ENCODE data around the gene MT3.

The MT3 gene

DNA sequence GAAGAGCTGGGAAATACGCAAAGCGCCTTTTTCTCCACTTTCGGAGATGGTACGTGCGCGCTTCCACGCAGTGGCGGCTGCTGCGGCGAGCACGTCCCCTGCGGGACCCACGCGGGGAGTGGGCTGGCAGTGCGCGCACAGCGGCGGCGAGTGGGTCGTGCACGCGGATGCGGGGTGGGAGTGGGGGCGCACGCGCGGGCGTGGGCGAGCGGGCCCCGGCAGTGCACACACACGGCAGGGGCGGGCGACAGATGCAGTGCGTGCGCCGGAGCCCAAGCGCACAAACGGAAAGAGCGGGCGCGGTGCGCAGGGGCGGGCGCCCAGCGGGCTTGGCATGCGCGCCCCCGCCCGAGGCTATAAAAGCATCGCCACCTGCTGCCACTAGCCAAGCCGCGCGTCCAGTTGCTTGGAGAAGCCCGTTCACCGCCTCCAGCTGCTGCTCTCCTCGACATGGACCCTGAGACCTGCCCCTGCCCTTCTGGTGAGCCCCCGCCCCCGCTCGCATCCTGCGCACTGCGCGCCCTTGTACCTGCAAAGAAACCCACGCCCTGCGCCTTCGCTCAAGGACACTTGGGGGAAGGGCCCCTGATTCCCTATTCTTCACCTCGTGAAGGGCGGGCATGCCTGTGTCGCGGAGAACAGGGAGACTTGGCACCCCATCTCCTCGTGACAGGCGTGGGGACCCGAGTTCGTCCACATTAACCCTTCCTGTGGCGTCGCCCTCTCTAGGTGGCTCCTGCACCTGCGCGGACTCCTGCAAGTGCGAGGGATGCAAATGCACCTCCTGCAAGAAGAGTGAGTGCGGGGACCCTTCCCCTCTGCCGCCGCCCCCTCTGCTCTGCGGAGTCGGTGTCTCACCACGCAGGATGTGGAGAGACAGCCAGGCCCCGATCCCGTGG is at the start of gene MT3:
MT3 (plus strand) TSS at position 388 of the 899 bp plus-strand sequence; CDS start at position 451, 63 bp downstream.
- DNase-seq = no peak

DNA sequence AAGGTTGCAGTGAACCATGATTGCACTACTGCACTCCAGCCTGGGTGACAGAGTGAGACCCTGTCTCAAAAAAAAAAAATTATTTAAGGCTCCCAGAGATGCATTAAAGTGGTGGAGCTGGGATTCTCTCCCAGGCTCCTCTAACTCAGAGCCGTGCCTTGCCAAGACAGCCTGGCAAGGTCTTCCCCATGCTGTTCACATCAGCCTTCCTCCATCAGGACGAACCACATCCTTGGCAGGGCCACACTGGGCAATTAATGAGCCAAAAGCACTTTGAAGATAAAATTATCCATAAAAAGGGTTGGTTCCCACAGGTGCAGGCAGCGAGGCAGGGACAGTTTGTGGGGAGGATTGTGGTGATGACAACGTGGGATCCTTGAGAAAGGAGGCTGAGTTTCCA is 49.7 kb upstream of the MT3 start:
- DNase-seq = no peak

DNA sequence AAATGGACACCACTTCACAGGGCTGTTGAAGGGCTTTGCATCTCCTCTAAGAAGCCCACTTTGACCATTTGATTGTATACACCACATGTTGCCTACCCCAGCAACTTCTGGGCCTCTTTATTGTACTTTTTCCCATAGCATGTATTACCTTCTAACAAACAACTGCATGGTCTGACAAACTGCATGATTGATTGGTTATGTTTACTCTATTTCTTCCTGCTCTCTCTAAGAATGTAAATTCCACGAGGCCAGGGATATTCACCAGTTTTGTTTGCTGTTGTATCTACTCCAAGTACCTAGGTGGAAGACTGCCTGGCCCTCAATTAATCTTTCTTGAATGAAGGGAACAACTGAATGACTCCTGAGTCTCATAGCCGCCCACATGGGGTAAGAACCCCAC is 47.3 kb upstream of the MT3 start:
- DNase-seq = no peak

GRCh38 chr16:56547120-56547948 is 42.0 kb upstream of the MT3 start:
- DNase-seq = no peak

DNA sequence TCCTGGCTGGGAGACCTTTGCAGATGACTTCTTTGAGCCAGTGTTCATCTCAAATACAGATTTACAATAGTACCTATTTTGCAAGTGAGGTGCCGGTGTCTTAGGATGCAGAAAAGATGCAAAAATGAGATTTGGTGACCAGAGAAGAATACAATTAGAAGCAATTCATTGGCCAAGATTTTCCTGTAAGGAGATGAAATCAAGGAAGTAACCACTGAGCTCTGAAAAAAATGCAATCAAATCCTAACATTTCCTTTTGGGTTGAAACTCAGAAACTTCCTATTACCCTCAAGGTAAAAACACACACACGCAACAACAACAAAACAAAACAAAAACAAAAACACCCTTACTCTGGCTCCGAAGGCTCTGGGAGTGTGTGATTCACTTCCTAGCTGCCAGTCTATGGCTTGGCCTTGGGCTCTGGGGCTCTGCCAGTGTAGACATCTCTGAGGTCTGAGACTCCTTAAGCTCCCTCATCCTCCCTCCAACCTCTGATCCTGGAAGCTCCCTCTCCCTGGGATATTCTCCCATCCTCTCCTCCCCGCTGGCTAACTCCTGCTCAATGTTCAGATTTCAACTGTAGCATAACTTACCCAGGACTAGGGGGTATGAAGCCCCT is 41.3 kb upstream of the MT3 start:
- no peak for DNase-seq

DNA sequence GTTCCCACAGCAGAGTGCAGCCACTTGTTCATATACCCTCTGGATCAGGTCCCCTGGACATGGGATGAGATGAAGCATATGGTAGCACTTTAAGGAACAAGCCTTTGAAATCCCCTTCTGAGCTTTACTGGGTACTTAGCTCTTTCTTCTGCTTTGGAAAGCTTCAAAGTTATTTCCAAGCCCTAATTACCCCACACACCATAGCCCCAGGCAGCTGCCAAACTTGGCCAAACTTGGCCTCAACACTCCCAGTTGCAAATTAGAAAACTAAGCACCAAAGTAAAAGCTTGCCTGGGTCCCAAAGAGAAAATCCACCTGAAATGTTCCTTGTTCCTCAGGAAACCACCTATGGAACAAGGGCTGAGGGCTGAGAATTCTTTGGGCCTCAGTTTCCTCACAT is 40.2 kb upstream of the MT3 start:
- DNase-seq = no peak

GRCh38 chr16:56549744-56550385 is 39.5 kb upstream of the MT3 start:
- no peak for DNase-seq

GRCh38 chr16:56551796-56552738 is 37.3 kb upstream of the MT3 start:
- no peak for DNase-seq

DNA sequence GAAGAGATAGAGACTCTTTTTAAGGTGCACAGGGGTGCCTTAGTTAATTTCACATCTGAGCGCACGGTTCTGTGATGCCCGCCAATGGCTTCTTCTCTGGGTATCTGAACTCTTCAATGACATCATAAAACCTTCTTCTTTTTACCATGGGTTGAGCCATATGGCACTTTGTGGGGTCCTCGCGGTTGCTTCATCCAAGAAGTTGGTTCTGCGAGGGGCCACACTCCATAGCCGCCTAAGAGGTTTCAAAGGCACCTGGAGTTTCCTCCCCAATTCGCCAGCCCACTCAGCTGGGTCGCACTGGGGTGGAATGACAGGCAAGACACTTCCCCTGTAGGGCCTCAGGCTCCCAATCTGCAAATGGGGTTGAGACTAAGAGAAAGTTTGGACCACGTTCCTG is 34.9 kb upstream of the MT3 start:
- DNase-seq = no peak

DNA sequence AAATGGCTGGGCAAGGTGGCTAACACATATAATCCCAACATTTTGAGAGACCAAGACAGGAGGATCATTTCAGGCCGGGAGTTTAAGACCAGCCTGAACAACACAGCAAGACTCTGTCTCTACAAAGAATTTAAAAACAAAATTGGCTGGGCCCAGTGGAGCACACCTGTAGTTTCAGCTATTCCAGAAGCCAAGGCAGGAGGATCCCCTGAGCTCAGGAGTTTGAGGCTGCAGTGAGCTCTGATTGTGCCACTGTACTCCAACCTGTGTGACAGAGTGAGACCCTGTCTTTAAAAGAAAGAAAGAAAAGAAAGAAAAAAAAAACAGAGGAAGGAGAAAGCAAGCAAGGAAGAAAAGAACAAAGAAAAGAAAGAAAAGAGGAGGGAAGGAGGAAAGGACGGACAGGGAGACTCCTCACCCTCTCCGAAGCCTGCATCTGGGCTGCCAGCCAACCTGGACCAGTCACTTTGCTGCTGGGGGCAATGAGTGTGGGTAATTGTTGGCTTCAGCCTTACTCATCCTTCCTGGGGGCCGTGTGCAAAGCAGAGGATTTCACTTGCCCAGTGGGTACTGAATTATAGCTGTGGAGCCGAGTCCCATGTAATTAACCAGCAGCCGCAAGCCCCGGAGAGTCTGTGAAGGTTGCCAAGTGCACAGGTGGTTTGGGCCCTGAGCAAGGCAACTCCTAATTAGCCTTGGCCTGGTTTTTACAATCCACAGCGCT is 31.1 kb upstream of the MT3 start:
- DNase-seq = no peak

GRCh38 chr16:56559109-56559508 is 30.2 kb upstream of the MT3 start:
- DNase-seq = no peak

DNA sequence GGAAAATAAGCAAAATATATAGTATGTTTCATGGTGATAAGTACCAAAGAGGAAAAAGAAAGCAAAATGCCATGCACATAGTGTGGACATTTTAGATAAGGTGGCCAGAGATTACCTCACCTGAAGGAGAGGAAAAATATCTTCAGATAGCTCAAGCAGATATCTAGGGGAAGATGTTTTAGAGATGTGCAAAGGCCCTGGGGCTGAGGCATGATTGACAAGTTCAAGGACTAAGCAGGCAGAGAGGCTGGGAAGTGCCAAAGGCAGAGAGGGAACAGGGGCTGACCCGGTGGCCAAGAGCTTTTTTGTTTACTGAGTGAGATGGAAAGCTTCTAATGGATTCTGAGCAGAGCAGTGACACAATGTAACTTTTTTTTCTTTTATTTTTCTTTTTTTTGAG is 28.9 kb upstream of the MT3 start:
- DNase-seq = no peak

GRCh38 chr16:56561126-56561525 is 28.2 kb upstream of the MT3 start:
- no peak for DNase-seq

DNA sequence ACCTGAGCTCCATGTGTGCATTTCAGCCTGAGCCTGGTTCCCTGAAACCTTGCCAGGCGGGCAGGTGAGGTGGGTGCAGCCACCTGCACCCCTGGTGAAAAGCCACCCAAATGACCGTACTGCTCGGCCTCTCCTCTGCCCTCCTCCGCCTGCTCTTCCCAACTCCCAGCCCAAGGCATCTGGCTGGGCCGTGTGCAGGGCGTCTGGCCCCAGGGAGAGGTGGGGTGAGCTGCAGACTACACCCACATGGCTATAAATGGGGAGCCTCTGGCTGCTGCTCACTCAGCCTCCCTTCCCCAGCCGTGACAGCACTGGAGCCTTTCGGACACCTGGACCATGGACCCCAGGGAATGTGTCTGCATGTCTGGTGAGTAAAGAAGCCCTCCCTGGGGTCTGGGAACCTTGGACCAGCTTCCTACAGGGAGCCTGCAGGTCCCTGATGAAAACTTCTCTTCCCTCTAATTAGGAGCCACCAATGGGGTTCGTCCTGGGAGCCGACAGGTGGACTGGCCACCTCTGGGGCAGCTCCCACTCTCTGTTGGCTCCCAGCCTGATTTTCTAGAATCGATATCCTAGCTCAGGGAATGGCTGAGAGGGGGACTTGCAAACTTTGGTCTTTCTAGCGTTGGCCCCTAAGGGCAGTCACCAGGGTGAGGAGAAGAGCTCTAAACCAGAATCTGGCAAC is 24.4 kb upstream of the MT3 start, which contains the start of gene MT4:
MT4 (plus strand) TSS at position 281 of the 685 bp plus-strand sequence; CDS start at position 337, 56 bp downstream.
- no peak for DNase-seq

- DNase-seq = no peak
These were observed 19.4 kb upstream of the MT3 start for GRCh38 chr16:56569971-56570370.

DNA sequence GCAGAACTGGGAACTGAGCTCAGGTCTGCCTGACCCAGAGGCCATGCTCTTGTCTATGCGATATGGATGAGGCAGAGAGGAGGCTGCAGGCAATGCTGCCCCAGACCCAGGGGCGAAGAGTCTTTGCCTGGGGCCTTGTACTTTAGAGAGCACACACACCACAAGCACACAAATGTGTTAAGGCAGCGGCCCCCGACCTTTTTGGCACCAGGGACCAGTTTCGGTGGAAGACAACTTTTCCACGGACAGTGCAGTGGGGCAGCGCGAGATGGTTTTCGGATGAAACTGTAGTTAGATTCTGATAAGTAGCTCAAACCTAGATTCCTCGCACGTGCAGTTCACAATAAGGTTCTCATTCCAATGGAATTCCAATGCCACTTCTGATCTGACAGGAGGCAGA is 17.8 kb upstream of the MT3 start:
- DNase-seq = no peak

DNA sequence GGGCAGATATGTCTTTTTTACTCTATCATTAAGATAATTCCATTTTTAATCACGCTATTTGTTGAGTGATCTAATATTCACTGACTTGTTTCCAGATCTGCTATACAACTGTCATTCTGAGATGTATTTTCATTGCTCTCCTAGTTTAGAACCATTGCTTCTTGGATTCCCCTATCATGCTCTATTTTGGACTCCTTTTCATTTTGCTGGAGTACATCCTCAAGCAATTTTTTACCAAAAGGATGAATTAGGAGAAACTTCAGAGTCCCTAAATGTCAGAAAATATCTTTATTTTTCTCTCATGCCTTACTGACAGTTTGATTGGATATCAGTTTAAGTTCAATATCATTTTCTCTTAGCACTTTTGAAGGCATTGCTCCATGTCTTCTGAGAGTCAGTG is 14.7 kb upstream of the MT3 start:
- no peak for DNase-seq

- peak; percentile 80 for DNase-seq
These were observed 12.6 kb upstream of the MT3 start for GRCh38 chr16:56576585-56577299.

GRCh38 chr16:56577300-56577625 is 12.1 kb upstream of the MT3 start:
- DNase-seq = no peak
